ENCODE data around the gene ZKSCAN4. TPM values are rescaled to one million over a fixed set of nuclear protein-coding genes. Genes with fewer than 3 reads are reported as not detected.

The ZKSCAN4 gene
- total and polyA plus RNA-seq, 10 of the 15 experiments (the other 5 are each of a cell fraction or from before 2014, with no cell fraction given), result 3.0 to 6.5 (median 5.0) TPM

GRCh38 chr6:28225056-28225834 is 26.8 kb downstream of the ZKSCAN4 start, which contains the start of gene ZSCAN9 (continued):
- TF ChIP-seq MLLT1 (IDR thresholded peaks at IDR 0.05) (peak; percentile 81), TARDBP (IDR thresholded peaks at IDR 0.05; ENCODE audit: borderline replicate concordance) (peak; percentile 73), IRF3 (IDR thresholded peaks at IDR 0.05) (no peak), RBBP5 (conservative IDR thresholded peaks at IDR 0.05) (no peak), ATF7 (IDR thresholded peaks at IDR 0.05; ENCODE audit: low read depth) (peak; percentile 23), GABPA (IDR thresholded peaks at IDR 0.05; ENCODE audit: low read depth) (peak; percentile 98), ZNF207 (IDR thresholded peaks at IDR 0.05; ENCODE audit: borderline replicate concordance) (peak; percentile 25; the same call in 1 of the 2 replicates), SREBF2 (IDR thresholded peaks at IDR 0.05; ENCODE audit: low read length) (peak; percentile 52; the same call in 1 of the 2 replicates), NKRF (conservative IDR thresholded peaks at IDR 0.05) (peak; percentile 74), SUZ12 (IDR thresholded peaks at IDR 0.05; ENCODE audit: unreplicated experiment) (no peak), SIX5 (IDR thresholded peaks at IDR 0.05; ENCODE audit: low read depth, low read length, severe bottlenecking) (peak; percentile 58), PBX3 (IDR thresholded peaks at IDR 0.05; ENCODE audit: insufficient replicate concordance, low read depth, low read length) (no peak), PAX8 (IDR thresholded peaks at IDR 0.05) (no peak), IKZF2 (IDR thresholded peaks at IDR 0.05) (peak; percentile 72 to 73), DPF2 (IDR thresholded peaks at IDR 0.05) (0 out of 2 replicates have a peak, but pooled peaks have one; percentile 44), ZNF592 (IDR thresholded peaks at IDR 0.05) (peak; percentile 68; the same call in 1 of the 2 replicates)

Measured in GM12878 (cell line).